ENCODE results near the gene PLEKHA7.

PLEKHA7 gene

DNA sequence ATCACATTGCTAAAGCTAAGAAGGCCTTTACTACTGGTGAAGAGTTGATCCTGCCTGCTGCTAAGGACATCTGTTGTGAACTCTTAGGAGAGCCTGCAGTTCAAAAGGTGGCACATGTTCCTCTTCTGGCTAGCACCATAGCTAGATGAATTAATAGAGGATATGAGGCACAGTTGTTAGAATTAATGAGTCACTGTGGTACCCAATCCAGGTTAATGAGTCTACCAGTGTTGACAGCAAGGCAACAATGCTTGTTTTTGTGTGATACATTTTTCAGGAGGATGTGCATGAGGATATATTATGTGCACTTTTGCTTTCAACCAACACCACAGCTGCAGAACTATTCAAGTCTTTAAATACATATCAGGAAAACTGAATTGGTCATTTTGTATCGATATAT is 263.8 kb downstream of the PLEKHA7 start:
- no peak for DNase-seq
- no peak overlapping the region for H3K9ac ChIP-seq (ENCODE audit: low read length)
- H2BK120ac ChIP-seq (ENCODE audit: low read depth, low read length): no peak overlapping the region
- H4K91ac ChIP-seq (ENCODE audit: low read length): no peak overlapping the region
- no peaks in the 10 kb centered on the region for H3K27me3 ChIP-seq (ENCODE audit: control insufficient read depth in 1 of 2, insufficient read depth in 1 of 2, low read length in 2 of 2)
- no peak overlapping the region for H2BK12ac ChIP-seq (ENCODE audit: low read length in 2 of 2)
- H3K14ac ChIP-seq (ENCODE audit: low read length in 2 of 2): no peak overlapping the region
- H3K18ac ChIP-seq (ENCODE audit: low read depth in 1 of 2, low read length in 2 of 2): no peak overlapping the region
- peaks cover 28% of the 10 kb centered on the region for H3K79me1 ChIP-seq (replicated peaks; ENCODE audit: low read length, poor library complexity, severe bottlenecking)
- 57% methylated on average over 1 of the region's 1 CpG for WGBS
- no peak overlapping the region for H3K23ac ChIP-seq (ENCODE audit: low read length in 2 of 2)
- no peak overlapping the region for H3K27ac ChIP-seq (ENCODE audit: low read length, poor library complexity, severe bottlenecking)
- H2AFZ ChIP-seq (ENCODE audit: low read depth, low read length): no peak overlapping the region
- no peak overlapping the region for H2BK5ac ChIP-seq (ENCODE audit: low read depth, low read length, poor library complexity, severe bottlenecking)
- no peaks in the 10 kb centered on the region for H3K9me3 ChIP-seq (ENCODE audit: control insufficient read depth, low read length)
- no peak overlapping the region for H3K4ac ChIP-seq (ENCODE audit: low read depth in 1 of 2, low read length in 2 of 2)
- no peak overlapping the region for H2AK5ac ChIP-seq (ENCODE audit: low read length, severe bottlenecking)
- no peak overlapping the region for H2BK15ac ChIP-seq (ENCODE audit: low read depth, poor library complexity, severe bottlenecking)
- peaks cover 37 to 97% of the 10 kb centered on the region in 2 experiments for H3K36me3 ChIP-seq (ENCODE audit: control insufficient read depth in 1 of 2, insufficient read depth in 2 of 2, low read depth in 1 of 2, low read length in 2 of 2)
- H3K4me1 ChIP-seq (ENCODE audit: control insufficient read depth, insufficient read depth, low read depth, low read length): no peaks in the 10 kb centered on the region
- H4K8ac ChIP-seq (ENCODE audit: low read length): no peak overlapping the region
- H3K4me2 ChIP-seq (ENCODE audit: low read length, poor library complexity, severe bottlenecking): no peak overlapping the region
- no peak overlapping the region for H3K4me3 ChIP-seq (ENCODE audit: insufficient read depth in 1 of 2, low read depth in 1 of 2, low read length in 2 of 2)

- Histone ChIP-seq H3K36me3 (ENCODE audit: control insufficient read depth in 1 of 2, insufficient read depth in 2 of 2, low read depth in 1 of 2, low read length in 2 of 2) (peaks cover 37 to 97% of the 10 kb centered on the region in 2 experiments), H3K79me1 (replicated peaks; ENCODE audit: low read length, poor library complexity, severe bottlenecking) (peaks cover 27% of the 10 kb centered on the region), H3K4ac (ENCODE audit: low read depth in 1 of 2, low read length in 2 of 2) (no peak overlapping the region), H3K4me2 (ENCODE audit: low read length, poor library complexity, severe bottlenecking) (no peak overlapping the region), H3K9me3 (ENCODE audit: control insufficient read depth, low read length) (no peaks in the 10 kb centered on the region), H3K23ac (ENCODE audit: low read length in 2 of 2) (no peak overlapping the region), H2BK5ac (ENCODE audit: low read depth, low read length, poor library complexity, severe bottlenecking) (no peak overlapping the region), H2BK15ac (ENCODE audit: low read depth, poor library complexity, severe bottlenecking) (no peak overlapping the region), H2BK120ac (ENCODE audit: low read depth, low read length) (no peak overlapping the region), H2AK5ac (ENCODE audit: low read length, severe bottlenecking) (no peak overlapping the region), H3K9ac (ENCODE audit: low read length) (no peak overlapping the region), H2BK12ac (ENCODE audit: low read length in 2 of 2) (no peak overlapping the region), H4K91ac (ENCODE audit: low read length) (no peak overlapping the region), H3K27ac (ENCODE audit: low read length, poor library complexity, severe bottlenecking) (no peak overlapping the region), H3K14ac (ENCODE audit: low read length in 2 of 2) (no peak overlapping the region), H3K27me3 (ENCODE audit: control insufficient read depth in 1 of 2, insufficient read depth in 1 of 2, low read length in 2 of 2) (no peaks in the 10 kb centered on the region), H3K4me1 (ENCODE audit: control insufficient read depth, insufficient read depth, low read depth, low read length) (no peaks in the 10 kb centered on the region), H3K4me3 (ENCODE audit: insufficient read depth in 1 of 2, low read depth in 1 of 2, low read length in 2 of 2) (no peak overlapping the region), H4K8ac (ENCODE audit: low read length) (no peak overlapping the region), H2AFZ (ENCODE audit: low read depth, low read length) (no peak overlapping the region), H3K18ac (ENCODE audit: low read depth in 1 of 2, low read length in 2 of 2) (no peak overlapping the region)
- WGBS: 100% methylated on average over 2 of the region's 2 CpGs
- DNase-seq: no peak
Observed at GRCh38 chr11:16749666-16750065, 264.5 kb downstream of the PLEKHA7 start.

- no peak overlapping the region for H3K18ac ChIP-seq (ENCODE audit: low read depth in 1 of 2, low read length in 2 of 2)
- no peak overlapping the region for H4K91ac ChIP-seq (ENCODE audit: low read length)
- peaks cover 33 to 99% of the 10 kb centered on the region in 2 experiments for H3K36me3 ChIP-seq (ENCODE audit: control insufficient read depth in 1 of 2, insufficient read depth in 2 of 2, low read depth in 1 of 2, low read length in 2 of 2)
- H3K14ac ChIP-seq (ENCODE audit: low read length in 2 of 2): no peak overlapping the region
- no peak overlapping the region for H3K23ac ChIP-seq (ENCODE audit: low read length in 2 of 2)
- H3K4ac ChIP-seq (ENCODE audit: low read depth in 1 of 2, low read length in 2 of 2): no peak overlapping the region
- H4K8ac ChIP-seq (ENCODE audit: low read length): no peak overlapping the region
- no peak overlapping the region for H2BK5ac ChIP-seq (ENCODE audit: low read depth, low read length, poor library complexity, severe bottlenecking)
- H3K27ac ChIP-seq (ENCODE audit: low read length, poor library complexity, severe bottlenecking): no peak overlapping the region
- no peak overlapping the region for H2BK12ac ChIP-seq (ENCODE audit: low read length in 2 of 2)
- H3K27me3 ChIP-seq (ENCODE audit: control insufficient read depth in 1 of 2, insufficient read depth in 1 of 2, low read length in 2 of 2): no peaks in the 10 kb centered on the region
- H3K4me2 ChIP-seq (ENCODE audit: low read length, poor library complexity, severe bottlenecking): no peak overlapping the region
- H2AFZ ChIP-seq (ENCODE audit: low read depth, low read length): no peak overlapping the region
- WGBS: 98% methylated on average over 1 of the region's 1 CpG
- no peak overlapping the region for H3K4me3 ChIP-seq (ENCODE audit: insufficient read depth in 1 of 2, low read depth in 1 of 2, low read length in 2 of 2)
- H3K4me1 ChIP-seq (ENCODE audit: control insufficient read depth, insufficient read depth, low read depth, low read length): peaks cover under 1% of the 10 kb centered on the region
- no peak overlapping the region for H2BK120ac ChIP-seq (ENCODE audit: low read depth, low read length)
- H3K79me1 ChIP-seq (replicated peaks; ENCODE audit: low read length, poor library complexity, severe bottlenecking): peaks cover 25% of the 10 kb centered on the region
- no peaks in the 10 kb centered on the region for H3K9me3 ChIP-seq (ENCODE audit: control insufficient read depth, low read length)
- no peak overlapping the region for H2AK5ac ChIP-seq (ENCODE audit: low read length, severe bottlenecking)
- no peak overlapping the region for H3K9ac ChIP-seq (ENCODE audit: low read length)
- no peak for DNase-seq
- no peak overlapping the region for H2BK15ac ChIP-seq (ENCODE audit: low read depth, poor library complexity, severe bottlenecking)
Observed at GRCh38 chr11:16749092-16749491, 265.1 kb downstream of the PLEKHA7 start.

GRCh38 chr11:16745950-16746605 is 268.1 kb downstream of the PLEKHA7 start:
- no peak overlapping the region for H4K8ac ChIP-seq (ENCODE audit: low read length)
- H3K9ac ChIP-seq (ENCODE audit: low read length): no peak overlapping the region
- H3K27ac ChIP-seq (ENCODE audit: low read length, poor library complexity, severe bottlenecking): no peak overlapping the region
- H3K9me3 ChIP-seq (ENCODE audit: control insufficient read depth, low read length): no peaks in the 10 kb centered on the region
- H2BK15ac ChIP-seq (ENCODE audit: low read depth, poor library complexity, severe bottlenecking): no peak overlapping the region
- no peak overlapping the region for H3K23ac ChIP-seq (ENCODE audit: low read length in 2 of 2)
- no peak overlapping the region for H4K91ac ChIP-seq (ENCODE audit: low read length)
- no peak overlapping the region for H3K4me2 ChIP-seq (ENCODE audit: low read length, poor library complexity, severe bottlenecking)
- H3K36me3 ChIP-seq (ENCODE audit: control insufficient read depth in 1 of 2, insufficient read depth in 2 of 2, low read depth in 1 of 2, low read length in 2 of 2): peaks cover 21 to 81% of the 10 kb centered on the region in 2 experiments
- H2BK120ac ChIP-seq (ENCODE audit: low read depth, low read length): no peak overlapping the region
- DNase-seq: no peak
- 100% methylated on average over 1 of the region's 2 CpGs for WGBS
- H3K4me1 ChIP-seq (ENCODE audit: control insufficient read depth, insufficient read depth, low read depth, low read length): peaks cover 5% of the 10 kb centered on the region
- no peak overlapping the region for H3K4me3 ChIP-seq (ENCODE audit: insufficient read depth in 1 of 2, low read depth in 1 of 2, low read length in 2 of 2)
- H3K27me3 ChIP-seq (ENCODE audit: control insufficient read depth in 1 of 2, insufficient read depth in 1 of 2, low read length in 2 of 2): no peaks in the 10 kb centered on the region
- H2BK5ac ChIP-seq (ENCODE audit: low read depth, low read length, poor library complexity, severe bottlenecking): no peak overlapping the region
- no peak overlapping the region for H2BK12ac ChIP-seq (ENCODE audit: low read length in 2 of 2)
- H3K79me1 ChIP-seq (replicated peaks; ENCODE audit: low read length, poor library complexity, severe bottlenecking): peaks cover 16% of the 10 kb centered on the region
- no peak overlapping the region for H3K4ac ChIP-seq (ENCODE audit: low read depth in 1 of 2, low read length in 2 of 2)
- no peak overlapping the region for H2AK5ac ChIP-seq (ENCODE audit: low read length, severe bottlenecking)
- H3K14ac ChIP-seq (ENCODE audit: low read length in 2 of 2): no peak overlapping the region
- H2AFZ ChIP-seq (ENCODE audit: low read depth, low read length): no peak overlapping the region
- H3K18ac ChIP-seq (ENCODE audit: low read depth in 1 of 2, low read length in 2 of 2): no peak overlapping the region
